ENCODE data around the gene IDUA.

Gene IDUA

DNA sequence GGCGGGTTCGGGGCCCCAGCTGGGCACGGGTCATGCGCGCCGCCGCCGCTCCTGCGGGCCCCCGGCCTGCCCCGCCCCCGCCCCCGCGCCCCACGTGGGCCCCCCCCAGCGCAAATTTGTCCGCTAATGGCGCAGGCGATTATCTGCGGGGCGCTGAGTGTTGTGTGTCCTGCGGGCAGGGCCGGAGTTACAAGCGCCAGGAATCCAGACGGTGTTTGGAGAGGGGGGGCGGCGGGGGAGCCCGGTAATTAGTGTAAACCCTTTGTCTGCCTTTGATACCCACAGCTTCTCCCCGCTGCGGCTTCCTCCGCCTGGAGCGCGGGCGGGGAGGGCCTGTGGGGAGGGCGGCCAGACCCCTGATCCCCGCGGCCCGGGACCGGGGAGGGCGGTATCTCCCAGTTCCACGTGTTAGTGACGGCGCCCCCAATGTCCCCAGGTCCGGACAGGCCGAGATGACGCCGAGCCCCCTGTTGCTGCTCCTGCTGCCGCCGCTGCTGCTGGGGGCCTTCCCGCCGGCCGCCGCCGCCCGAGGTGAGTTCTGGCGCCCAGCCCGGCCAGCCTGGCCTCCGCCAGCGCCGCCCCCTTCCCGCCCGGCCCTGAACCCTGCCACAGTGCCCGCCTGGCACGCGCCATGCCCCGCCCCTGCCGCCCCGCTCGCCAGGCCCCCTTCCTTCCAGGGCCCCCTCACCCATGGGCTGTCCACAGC lies 25.3 kb downstream of the IDUA start:
- peak; percentile 9 to 64 for DNase-seq (ENCODE audit: low spot score in 2 of 2)
- in situ Hi-C loops (cut with MboI; ENCODE audit: low sequenced_read_pairs): no loop called here
- Histone ChIP-seq H3K36me3 (replicated peaks) (peaks cover 10% of the 10 kb centered on the region), H3K27me3 (ENCODE audit: low read depth) (peaks cover 10% of the 10 kb centered on the region), H3K9me3 (no peaks in the 10 kb centered on the region), H3K4me3 (peak overlapping the region; percentile 54), H3K4me1 (peaks cover 13% of the 10 kb centered on the region)

DNA sequence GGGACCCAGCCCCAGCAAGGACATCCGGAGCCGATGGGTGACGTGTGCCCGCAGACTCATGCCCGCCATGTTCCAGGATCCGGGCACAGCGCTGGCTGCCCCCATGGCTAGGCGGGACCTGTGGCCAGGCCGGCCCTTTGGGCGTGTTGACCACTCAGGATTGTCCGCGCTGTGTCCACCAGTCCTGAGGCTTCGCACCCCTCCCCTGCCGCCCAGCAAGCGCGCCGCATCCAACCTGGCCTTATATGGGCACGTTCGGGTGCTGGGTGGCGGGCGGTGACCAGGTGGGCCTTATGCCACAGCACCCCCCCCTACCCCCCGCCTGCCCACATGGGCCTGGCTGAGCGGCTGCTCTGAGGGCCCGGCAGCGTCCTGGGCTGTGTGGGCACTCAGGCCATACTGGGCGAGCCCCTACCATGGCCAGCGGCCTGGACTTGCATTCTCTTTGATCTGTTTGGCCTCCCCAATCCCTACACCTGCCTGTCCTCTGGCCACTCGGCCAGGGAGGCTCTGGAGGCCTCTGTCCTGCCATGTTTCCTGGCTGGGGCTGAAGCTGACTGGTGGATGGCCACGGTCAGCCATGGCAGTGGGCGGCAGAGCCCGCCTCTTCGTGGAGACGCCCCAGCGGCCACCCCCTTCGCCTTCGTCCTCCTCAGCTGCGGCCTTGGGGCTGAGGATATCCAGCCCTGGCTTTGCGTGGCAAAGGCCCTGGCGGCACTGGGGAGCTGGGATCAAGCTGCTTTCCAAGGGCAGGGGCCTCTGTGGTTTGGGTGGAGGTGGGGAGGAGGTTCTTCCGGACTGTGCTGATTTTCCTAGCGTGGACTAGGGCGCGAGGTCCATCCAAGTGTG lies 26.6 kb downstream of the IDUA start:
- Histone ChIP-seq H3K4me3 (no peak overlapping the region), H3K4me1 (peaks cover 13% of the 10 kb centered on the region), H3K36me3 (replicated peaks) (peaks cover 10% of the 10 kb centered on the region)

DNA sequence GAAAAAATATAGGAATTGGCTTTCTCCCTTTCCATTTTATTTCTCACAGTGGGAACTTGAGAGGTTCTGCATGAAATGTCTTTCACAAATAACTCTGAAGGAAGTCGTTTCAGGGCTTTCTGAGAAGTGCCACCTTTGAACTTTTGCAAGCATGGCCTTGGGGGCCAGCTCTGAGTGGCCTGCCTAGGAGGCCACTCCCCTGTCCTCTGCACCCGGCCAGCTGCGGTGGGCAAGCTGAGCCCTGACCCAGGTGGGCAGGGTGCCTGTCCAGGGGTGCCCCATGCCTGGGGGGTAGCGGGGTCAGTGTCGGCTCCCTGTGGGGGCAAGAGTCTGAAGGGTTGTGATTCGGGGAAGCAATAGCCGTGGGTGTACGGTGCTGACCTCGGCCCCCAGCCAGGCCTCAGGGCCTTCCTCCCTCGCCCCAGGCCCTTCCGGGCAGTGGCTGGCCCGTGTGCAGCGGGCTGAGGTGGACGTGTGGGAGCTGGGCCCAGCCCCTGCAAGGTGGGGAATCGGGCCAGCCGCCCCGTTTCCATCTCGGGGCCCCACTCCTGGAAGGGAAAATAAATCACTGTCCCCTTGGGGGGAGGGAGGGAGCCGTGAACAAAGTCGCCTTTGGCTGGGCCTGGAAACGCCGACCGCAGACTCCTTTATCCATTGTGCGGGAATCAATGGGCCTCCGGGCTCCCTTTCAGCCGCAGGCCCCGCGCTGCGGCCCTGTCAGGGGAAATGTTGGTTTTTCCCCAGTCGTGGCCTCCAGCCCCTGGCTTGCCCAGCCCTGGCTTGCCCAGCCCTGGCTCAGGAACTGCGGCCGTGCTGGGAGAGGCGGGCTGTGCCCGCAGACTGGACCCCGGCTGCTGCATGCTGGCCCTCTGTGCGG lies 27.7 kb downstream of the IDUA start:
- peaks cover 9% of the 10 kb centered on the region for H3K4me1 ChIP-seq
- H3K27me3 ChIP-seq (ENCODE audit: low read depth): peaks cover 3% of the 10 kb centered on the region; the same call in 1 of the 2 replicates
- H3K9me3 ChIP-seq: no peaks in the 10 kb centered on the region
- no peak for DNase-seq (ENCODE audit: low spot score in 2 of 2)
- H3K4me3 ChIP-seq: no peak overlapping the region
- in situ Hi-C loops (cut with MboI; ENCODE audit: low sequenced_read_pairs): no loop called here
- peaks cover 10% of the 10 kb centered on the region for H3K36me3 ChIP-seq (replicated peaks)

More for the DNA sequence above, 26.6 kb downstream of the IDUA start:
- H3K27me3 ChIP-seq (ENCODE audit: low read depth): peaks cover 9% of the 10 kb centered on the region
- no peak for DNase-seq (ENCODE audit: low spot score in 2 of 2)
- in situ Hi-C loops (cut with MboI; ENCODE audit: low sequenced_read_pairs): no loop called here
- H3K9me3 ChIP-seq: no peaks in the 10 kb centered on the region

DNA sequence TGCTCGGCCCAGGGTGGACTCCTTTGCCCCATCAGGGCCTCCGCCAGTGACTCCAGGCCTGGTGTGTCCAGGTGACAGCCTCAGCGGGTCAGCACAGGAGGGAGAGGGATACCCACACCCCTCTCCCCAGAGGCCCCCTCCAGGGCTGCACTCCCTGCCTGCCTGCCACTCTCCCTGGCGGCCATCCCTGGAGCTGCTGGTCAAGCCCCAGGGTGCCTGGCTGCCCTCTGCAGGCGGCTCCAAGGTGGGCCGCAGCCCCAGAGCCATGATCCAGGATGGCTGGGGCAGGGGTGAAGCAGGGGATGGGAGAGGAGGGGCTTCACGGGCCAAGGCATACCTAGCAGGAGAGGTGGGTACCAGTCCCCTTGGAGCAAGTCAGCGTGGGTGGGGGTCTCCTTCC lies 28.3 kb downstream of the IDUA start:
- peaks cover 3% of the 10 kb centered on the region; the same call in 1 of the 2 replicates for H3K27me3 ChIP-seq (ENCODE audit: low read depth)
- H3K4me3 ChIP-seq: no peak overlapping the region
- no peak for DNase-seq (ENCODE audit: low spot score in 2 of 2)
- H3K4me1 ChIP-seq: peaks cover 9% of the 10 kb centered on the region
- no peaks in the 10 kb centered on the region for H3K9me3 ChIP-seq
- in situ Hi-C loops (cut with MboI; ENCODE audit: low sequenced_read_pairs): no loop called here
- H3K36me3 ChIP-seq (replicated peaks): peaks cover 10% of the 10 kb centered on the region

DNA sequence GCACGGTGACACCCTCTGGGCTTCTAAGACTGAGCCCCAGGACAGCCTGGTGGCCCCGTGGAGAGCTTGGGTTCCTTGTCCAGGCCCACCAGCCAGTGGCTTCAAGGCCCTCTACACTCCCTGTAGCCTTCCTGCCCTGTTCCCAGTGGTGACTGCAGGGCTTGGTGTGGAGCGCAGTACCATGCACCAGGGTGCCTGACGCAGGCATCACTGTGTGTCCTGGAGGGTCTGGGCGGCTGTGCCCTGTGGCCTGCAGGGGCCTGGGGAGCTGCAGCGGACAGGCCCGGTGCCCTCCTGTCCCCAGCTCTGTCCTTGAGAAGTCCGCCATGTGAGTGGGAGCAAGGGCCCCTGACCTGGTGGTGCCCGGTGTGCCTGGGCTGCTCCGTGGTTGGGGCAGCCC lies 28.9 kb downstream of the IDUA start:
- Histone ChIP-seq H3K36me3 (replicated peaks) (peaks cover 10% of the 10 kb centered on the region), H3K4me1 (peaks cover 3% of the 10 kb centered on the region), H3K9me3 (no peaks in the 10 kb centered on the region), H3K27me3 (ENCODE audit: low read depth) (no peaks in the 10 kb centered on the region), H3K4me3 (no peak overlapping the region)
- in situ Hi-C loops (cut with MboI; ENCODE audit: low sequenced_read_pairs): no loop called here
- DNase-seq (ENCODE audit: low spot score in 2 of 2): no peak

DNA sequence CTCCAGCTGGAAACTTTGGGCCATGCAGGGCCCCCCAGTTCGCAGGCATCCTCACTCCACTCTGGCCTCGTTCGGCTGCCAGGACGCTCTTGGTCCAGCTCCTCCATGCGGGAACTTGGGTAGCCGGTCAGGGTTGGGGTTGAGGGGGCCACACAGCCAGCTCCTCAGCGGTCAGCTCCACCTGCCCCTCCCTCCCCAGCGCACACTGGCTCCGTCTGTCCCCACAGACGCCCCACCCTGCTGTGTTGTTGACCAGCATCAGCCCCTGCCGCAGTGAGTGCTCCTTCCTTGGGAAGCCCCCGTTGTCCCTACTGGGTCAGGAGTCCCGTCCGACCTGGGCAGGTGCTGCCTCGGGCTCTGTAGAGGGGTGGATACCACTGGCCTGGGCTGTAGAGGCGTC lies 30.4 kb downstream of the IDUA start:
- no peaks in the 10 kb centered on the region for H3K4me1 ChIP-seq
- H3K36me3 ChIP-seq (replicated peaks): peaks cover 10% of the 10 kb centered on the region
- in situ Hi-C loops (cut with MboI; ENCODE audit: low sequenced_read_pairs): no loop called here
- H3K4me3 ChIP-seq: no peak overlapping the region
- H3K27me3 ChIP-seq (ENCODE audit: low read depth): no peaks in the 10 kb centered on the region
- H3K9me3 ChIP-seq: no peaks in the 10 kb centered on the region
- DNase-seq (ENCODE audit: low spot score in 2 of 2): no peak

DNA sequence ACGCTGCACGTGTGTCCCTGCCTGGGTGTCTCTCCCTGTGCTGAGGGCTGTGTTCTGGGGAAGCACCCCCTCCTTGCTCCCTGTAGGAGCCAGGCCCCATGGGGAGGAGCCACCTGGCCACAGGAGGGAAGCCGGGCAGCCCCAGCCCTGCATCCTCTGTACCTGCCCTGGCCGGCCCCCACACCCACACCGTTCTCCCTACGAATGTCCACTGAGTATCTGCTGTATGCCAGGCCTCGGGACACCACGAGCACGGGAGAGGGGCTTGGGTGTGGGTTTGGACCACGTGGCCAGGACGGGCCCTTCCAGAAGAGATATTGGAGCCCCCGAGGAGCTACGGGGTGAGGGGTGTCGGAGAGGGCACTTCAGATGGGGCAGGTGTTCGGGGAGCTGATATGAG lies 30.9 kb downstream of the IDUA start:
- no peaks in the 10 kb centered on the region for H3K27me3 ChIP-seq (ENCODE audit: low read depth)
- in situ Hi-C loops (cut with MboI; ENCODE audit: low sequenced_read_pairs): no loop called here
- H3K4me1 ChIP-seq: no peaks in the 10 kb centered on the region

DNA sequence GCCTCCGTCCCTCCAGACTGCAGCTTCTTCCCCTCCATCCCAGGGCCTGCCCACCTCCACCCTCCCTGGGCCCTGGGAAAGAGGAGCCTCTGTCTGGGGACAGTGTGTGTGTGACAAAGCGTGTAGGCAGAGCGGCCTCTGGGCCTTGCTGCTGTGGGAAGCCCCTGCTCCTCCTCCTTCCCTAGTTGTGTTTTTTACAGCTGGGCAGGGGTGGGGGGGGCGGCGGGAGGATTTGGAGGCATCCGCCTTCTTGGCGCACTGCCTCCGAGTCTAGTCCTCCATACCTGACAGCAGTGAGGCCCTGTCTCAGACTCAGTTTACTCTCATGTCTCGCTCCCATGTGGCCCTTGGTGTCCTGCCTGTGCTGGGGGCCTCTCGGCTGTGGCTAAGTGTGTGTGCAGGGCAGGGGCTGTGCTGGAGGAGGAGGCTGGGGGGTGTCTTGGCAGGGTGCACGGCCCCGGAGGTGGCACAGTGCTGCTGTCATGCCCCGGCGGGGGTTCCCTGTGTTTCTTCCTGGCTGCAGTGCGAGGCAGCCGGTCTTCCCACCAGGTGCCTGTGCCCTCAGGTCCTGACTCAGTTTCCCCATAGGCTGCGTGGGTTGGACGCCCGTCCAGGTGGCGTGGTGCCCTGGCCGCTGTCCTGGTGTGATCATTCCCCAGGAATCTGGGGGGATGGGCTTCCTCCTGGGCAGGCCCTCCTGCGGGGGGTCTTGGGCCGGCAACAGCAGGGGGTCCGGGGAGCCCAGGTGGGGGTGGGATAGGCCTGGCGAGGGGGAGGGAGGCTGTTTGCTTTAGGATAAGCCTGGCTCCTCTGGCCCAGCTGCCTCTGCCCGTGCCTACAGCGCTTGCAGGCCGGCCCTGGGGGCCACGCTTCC lies 31.5 kb downstream of the IDUA start:
- DNase-seq (ENCODE audit: low spot score in 2 of 2): no peak
- Histone ChIP-seq H3K27me3 (ENCODE audit: low read depth) (no peaks in the 10 kb centered on the region), H3K36me3 (replicated peaks) (peaks cover 3% of the 10 kb centered on the region), H3K9me3 (no peaks in the 10 kb centered on the region), H3K4me1 (no peaks in the 10 kb centered on the region), H3K4me3 (no peak overlapping the region)
- in situ Hi-C loops (cut with MboI; ENCODE audit: low sequenced_read_pairs): no loop called here

More for the DNA sequence above, 30.9 kb downstream of the IDUA start:
- Histone ChIP-seq H3K4me3 (no peak overlapping the region), H3K36me3 (replicated peaks) (peaks cover 10% of the 10 kb centered on the region), H3K9me3 (no peaks in the 10 kb centered on the region)
- DNase-seq (ENCODE audit: low spot score in 2 of 2): no peak

DNA sequence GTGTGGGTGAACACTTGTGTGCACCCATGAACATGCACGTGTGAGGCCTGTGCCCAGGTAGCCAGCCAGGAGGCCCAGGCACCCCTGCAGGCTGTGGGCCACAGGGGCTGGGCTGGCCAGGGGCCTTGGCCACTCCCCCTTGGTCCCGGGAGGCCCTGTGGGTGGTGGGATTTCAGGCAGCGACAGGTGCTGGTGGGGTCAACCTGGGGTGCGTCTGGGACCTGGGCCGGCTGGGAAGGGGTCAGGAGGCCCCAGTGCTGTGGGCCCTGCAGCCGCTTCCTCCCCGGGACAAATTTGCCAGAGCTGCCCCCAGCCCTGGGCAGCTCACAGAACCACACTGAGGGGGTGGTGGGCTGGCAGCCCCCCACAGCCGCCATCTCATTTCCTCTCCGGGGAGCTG lies 32.5 kb downstream of the IDUA start:
- no peaks in the 10 kb centered on the region for H3K4me1 ChIP-seq
- no peaks in the 10 kb centered on the region for H3K9me3 ChIP-seq
- H3K4me3 ChIP-seq: no peak overlapping the region
- in situ Hi-C loops (cut with MboI; ENCODE audit: low sequenced_read_pairs): no loop called here
- H3K36me3 ChIP-seq (replicated peaks): no peaks in the 10 kb centered on the region; the same call in none of the 2 replicates
- no peaks in the 10 kb centered on the region for H3K27me3 ChIP-seq (ENCODE audit: low read depth)
- no peak for DNase-seq (ENCODE audit: low spot score in 2 of 2)

DNA sequence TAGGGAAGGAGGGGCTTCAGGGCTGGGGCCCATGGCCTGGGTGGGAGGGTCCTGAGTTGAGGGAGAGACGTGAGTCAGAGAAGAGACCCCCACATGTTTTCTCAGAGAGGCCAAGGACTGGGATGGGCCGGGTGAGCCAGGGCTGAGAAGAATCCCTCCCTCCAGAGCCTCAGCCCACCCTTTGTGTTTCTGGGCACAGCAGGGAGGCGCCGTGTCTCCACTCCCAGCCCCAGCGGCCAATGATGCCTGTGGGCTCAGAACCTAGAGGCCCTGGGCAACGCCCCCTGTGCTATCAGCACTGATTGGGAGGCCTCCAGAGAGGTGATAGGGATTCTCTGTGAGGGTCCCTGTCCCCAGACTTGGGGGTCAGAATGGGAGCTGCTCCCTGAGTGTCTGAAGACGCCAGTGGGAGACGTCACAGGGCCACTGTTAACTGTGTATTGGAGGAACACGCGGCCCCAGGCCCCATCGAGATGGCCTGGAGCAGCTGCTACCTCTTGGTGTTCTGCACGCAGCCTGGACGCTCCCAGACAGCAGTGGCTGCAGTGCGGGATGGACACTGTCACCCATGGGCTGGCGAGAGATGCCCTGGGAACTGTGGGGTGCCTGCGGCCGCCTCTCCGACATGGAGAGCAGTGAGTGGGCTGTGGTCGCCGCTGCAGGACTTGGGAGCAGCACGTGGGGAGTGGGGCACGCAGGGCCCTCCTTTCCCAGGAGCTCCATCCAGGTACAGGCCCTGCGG lies 33.1 kb downstream of the IDUA start:
- Histone ChIP-seq H3K27me3 (ENCODE audit: low read depth) (no peaks in the 10 kb centered on the region), H3K9me3 (no peaks in the 10 kb centered on the region), H3K36me3 (replicated peaks) (peaks cover 3% of the 10 kb centered on the region; the same call in 1 of the 2 replicates), H3K4me1 (no peaks in the 10 kb centered on the region), H3K4me3 (no peak overlapping the region)
- no peak for DNase-seq (ENCODE audit: low spot score in 2 of 2)
- in situ Hi-C loops (cut with MboI; ENCODE audit: low sequenced_read_pairs): no loop called here

DNA sequence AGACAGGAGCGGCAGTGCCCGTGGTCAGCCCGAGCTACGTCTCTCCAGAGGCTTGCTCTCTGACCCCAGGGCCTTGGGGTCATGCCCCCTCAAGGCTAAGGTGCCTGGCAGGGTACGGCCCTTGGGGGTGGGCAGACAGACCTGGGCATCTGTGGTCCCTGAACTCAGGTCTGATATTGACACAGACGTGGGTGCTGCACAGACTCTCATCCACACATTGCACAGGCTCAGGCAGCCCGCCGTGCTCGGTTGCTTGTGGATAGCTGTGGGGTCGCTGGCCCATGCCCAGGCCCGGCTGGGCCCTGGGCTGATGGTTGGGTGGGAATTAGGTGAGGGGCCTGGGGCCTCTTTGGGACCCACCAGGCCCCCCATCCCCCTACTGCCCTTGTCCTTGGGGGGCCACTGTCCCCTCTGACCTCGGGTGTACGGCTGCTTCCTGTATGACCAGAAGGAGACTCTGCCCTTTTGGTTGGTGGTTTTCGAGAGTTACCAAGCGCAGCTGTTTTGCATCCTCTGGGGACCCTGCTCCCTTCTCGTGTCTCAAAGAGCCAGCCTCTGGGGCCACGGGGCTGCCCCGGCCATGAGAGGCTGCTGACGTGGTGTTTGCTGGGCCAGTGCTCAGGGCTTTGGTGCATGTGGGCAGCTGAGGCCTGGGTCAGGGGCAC lies 34.7 kb downstream of the IDUA start:
- Histone ChIP-seq H3K4me1 (no peaks in the 10 kb centered on the region), H3K36me3 (replicated peaks) (peaks cover 15% of the 10 kb centered on the region), H3K4me3 (no peak overlapping the region), H3K27me3 (ENCODE audit: low read depth) (no peaks in the 10 kb centered on the region), H3K9me3 (no peaks in the 10 kb centered on the region)
- in situ Hi-C loops (cut with MboI; ENCODE audit: low sequenced_read_pairs): no loop called here
- DNase-seq (ENCODE audit: low spot score in 2 of 2): no peak

Measured in HAP-1 (cell line).